ENCODE measurements around the gene CEACAM1.
"Not testable (repeated sequence)": the region's sequence is repeated elsewhere in the genome, so short reads cannot be mapped to it uniquely, and the experiment has no call there.

Gene CEACAM1

DNA sequence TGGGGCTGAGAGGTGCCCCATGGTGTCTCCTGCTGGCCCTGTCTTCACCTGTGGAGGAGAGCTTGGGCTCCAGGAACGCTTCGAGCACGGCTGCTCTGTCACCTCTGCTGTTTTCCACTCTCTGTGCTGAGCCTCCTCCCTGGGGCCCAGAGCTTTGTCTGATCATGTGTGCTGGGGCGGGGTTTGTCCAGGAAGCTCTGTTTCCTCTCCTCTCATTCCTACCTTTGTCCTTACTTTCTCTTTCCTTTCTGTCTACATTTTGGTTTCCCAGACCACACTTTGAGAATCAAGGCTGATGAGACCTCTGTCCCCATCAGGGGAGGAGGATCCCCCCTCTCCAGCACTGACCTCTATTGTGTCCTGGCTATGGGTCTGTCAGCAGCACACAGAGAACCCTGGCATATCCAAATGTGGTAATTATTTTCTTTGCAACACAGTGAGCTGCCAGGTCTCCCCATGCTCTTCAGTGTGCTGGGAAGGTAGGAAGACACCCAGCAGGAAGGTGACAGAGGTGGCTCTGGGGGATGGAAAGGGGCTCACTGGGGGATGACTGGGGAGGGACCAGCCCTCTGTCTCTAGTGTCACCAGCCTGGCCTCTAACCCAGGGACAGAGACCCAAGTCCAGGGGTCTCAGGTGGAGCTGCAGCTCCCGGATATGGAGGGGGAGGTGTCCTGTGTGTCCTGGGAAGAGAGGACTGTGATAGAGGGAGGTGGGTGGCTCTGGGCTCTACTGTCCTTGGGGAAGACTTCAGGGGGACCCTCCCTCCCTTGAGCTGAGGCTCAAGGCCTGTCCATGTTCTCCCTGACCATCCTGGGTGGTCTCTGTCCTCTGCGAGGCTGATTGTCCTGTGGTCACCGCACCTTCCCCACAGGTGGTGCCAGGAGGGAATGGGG, at the start of gene CEACAM1:
CEACAM1 (minus strand) TSS at position 128 of the 894 bp plus-strand sequence; CDS start at position 21, 107 bp downstream.
- DNase-seq = peak in 1 of 2 experiments; percentile 4

DNA sequence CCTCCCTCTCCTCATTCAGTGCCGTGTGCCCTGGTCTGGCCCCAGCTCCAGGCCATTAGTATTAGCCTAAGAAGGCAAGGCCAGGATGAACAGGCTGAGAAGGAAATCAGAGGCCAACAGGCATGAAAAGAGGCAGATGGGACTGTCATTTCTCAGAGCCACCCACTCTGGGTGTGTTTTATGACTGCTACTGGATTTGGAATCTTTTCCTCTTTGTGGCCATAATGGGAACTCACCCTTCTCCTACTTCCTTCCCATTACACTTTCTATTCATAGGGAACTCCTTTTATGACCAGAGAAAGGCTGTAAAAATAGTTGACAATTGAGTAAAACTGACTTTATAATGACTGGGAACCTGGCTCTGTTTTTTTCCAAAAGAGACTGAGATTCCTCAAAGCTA, 48.7 kb upstream of the CEACAM1 start:
- DNase-seq = no peak

DNA sequence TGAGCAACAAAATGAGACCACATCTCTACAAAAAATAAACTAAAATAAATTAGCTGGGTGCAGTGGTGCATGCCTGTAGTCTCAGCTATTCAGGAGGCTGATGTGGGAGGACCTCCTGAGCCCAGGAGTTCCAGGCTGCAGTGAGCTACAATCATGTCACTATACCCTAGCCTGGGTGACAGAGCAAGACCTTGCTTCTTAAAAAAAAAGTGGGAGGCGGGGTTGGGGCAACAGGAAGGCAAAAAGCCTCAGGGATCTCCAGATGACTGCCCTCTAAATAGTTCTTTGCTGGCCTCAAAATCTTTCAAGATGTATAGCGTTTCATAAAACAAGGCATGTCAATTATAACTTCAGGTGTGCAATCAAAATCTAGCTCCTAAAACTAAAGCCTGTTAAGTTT, 48.0 kb upstream of the CEACAM1 start:
- no peak for DNase-seq

DNA sequence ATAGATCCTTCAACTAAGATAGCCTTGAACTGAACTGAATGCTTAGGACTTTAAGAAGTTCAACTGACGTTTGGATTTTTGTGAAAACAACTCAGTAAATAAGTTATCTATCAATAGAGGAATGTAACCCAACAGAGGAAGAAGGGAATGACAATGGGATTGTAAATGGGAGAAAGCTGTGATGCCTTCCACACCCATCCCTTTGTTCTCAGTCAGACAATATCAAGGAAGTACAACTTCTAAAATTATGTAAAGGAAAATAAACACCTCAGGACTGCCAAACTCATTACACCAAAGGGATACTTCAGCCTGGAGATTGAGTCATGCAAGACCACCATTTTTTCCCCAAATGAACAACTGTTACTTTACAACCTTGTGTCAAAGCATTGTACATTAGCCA, 45.4 kb upstream of the CEACAM1 start:
- DNase-seq = no peak

- DNase-seq = no peak
Observed at GRCh38 chr19:42571116-42571515, 42.8 kb upstream of the CEACAM1 start.

- no peak for DNase-seq
Observed at GRCh38 chr19:42569193-42569592, 40.9 kb upstream of the CEACAM1 start.

DNA sequence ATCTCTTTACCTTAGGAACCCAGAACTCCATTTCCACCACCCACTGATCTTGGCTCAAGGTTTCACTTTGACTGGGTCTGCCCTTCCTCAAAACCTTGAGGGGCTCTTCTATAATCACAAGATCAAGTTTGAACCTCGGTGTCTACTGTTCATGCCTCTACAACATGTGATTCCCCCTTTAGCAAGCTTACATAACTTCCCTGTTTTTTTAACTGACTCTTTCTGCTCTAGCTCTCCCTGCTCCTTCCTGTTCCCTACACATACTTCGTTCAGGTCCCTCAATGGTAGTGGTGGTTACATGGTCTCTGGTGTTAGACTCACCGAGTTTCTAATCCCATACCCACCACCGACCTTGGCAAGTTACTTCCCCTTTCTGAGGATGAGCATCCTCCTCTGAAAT, 39.7 kb upstream of the CEACAM1 start:
- DNase-seq = no peak

DNA sequence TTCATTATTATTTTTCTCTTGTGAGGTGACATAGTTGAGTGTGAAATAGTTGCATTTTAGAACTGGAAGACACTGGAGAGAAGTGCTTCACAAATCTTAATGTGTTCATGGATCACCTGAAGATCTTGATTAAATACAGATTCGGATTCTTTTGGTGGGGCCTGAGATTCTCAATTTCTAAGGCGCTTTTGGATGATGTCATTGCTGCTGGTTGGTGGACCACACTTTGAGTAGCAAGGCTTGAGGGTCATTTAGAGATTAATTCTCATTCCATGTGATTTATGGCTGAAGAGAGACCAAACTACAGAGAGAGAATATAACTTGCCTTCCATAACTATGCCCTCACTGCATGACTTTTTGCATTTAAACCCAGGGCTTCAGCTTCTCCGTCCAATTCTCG, 39.3 kb upstream of the CEACAM1 start:
- DNase-seq = no peak

GRCh38 chr19:42563352-42564210, 35.3 kb upstream of the CEACAM1 start:
- peak; percentile 21 to 27 for DNase-seq

DNA sequence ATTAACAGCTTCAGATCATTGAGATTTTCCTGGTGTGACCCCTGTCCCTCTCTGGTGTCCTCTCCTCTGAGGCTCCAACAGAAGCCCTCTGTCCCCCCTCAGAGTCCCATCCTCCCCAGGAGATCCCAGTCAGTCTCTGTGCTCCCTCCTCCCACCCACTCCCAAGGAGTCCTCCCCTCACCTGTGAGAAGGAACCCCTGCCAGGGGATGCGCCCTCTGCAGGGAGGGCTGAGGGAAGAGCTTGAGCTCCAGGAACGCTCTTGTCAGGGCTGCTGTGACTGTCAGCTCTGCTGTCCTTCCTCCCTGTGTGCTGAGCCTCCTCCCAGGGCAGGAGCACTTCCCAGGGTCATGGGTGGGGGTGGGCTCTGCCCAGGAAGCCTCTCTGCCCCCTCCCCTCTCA, 33.2 kb upstream of the CEACAM1 start:
- DNase-seq = no peak

- no peak for DNase-seq
Observed at GRCh38 chr19:42560731-42561130, 32.5 kb upstream of the CEACAM1 start.

DNA sequence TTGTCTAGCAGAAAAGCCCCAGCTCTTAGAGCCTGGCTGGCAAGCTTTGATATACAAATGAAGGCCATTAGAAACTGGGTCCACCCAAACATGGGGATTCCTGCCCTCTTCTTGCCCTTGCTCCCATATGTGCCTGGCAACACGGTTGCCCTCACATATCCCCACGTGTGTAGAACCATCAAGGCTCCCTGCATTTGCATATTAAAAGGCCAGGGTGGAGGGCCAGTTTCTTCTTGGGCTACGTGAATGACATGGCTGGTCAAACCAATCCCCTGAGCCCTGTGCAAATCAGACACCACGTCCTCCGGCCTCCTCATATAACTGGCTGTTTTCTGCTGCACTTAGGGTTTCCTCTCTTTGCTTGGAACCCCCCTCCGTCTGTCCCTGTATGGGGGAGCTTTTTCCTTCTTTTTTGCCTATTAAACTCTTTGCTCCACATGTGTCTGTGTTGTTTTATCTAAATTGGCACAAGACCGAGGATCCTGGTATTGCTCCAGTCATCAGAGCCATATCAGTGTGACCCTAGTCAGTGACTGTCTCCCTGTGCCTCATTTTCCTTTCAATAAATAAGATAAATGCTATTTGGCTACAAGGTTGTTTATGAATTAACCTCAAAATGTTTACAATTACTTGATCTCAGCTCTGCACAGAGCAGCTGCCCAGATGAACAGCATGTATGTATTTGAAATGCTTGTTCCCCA, 30.3 kb upstream of the CEACAM1 start:
- DNase-seq = no peak

DNA sequence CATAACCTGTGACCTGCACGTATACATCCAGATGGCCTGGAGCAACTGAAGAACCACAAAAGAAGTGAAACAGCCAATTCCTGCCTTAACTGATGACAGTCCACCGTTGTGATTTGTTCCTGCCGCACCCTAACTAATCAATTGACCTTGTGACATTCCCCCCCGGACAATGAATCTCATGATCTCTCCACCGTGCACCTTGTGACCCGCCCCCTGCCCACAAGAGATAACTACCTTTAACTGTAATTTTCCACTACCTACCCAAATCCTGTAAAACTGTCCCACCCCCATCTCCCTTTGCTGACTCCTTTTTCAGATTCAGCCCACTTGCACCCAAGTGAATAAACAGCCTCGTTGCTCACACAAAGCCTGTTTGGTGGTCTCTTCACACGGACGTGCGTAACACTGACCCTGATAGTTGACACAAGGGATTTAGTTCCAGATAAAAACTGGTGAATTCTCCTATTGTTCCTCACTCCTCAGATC, 29.1 kb upstream of the CEACAM1 start:
- DNase-seq = not testable (repeated sequence)

- DNase-seq = no peak
Observed at GRCh38 chr19:42555801-42556200, 27.5 kb upstream of the CEACAM1 start.

DNA sequence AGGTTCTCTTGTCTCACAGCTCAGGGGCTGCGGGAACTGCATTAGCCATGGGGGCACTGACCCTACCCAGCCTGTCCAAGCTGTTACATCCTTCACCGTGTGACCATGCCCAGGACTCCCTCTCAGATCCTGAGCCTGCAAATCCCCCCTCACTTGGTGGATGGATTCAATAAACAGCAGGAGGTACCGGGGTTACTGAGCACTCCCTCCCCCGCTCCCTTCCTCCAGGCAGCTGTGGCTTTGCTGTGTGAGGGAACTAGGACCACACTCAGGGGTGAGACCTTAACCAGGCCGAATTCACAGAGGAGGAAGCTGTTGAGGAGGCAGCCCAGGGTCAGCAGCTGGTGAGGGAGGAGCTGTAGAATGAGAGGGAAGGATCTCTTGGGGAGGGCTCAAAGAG, 27.0 kb upstream of the CEACAM1 start:
- no peak for DNase-seq

DNA sequence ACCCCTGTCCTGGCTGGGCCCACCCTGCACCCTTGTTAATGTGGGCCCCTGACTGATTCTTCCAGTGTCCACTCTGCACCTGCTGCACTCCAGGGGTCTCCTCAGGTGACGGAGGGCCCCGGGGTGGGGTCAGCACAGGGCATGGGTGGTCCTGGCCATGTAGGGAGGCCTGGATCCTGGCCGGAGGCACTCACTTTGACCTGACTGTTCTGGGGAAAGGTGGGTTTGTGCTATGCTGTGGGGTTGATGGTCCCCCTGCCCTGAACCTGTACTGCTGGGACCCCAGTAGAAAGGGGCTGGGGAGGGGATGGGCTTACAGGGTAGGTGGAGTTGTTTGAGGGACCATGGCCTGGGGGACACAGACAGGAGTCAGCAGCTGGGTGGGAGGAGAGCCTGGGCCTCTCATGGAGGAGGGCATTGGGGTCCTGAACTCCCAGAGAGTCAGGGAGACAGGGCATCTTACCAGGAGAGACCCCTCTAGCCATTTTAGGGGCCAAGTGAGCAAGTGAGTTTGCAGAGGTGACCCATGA, 25.8 kb upstream of the CEACAM1 start:
- no peak for DNase-seq

GRCh38 chr19:42553292-42554045, 25.2 kb upstream of the CEACAM1 start:
- DNase-seq = no peak

- DNase-seq = no peak
Observed at GRCh38 chr19:42552086-42553065, 24.1 kb upstream of the CEACAM1 start.

- DNase-seq = not testable (repeated sequence)
Observed at GRCh38 chr19:42550521-42550920, 22.2 kb upstream of the CEACAM1 start.

DNA sequence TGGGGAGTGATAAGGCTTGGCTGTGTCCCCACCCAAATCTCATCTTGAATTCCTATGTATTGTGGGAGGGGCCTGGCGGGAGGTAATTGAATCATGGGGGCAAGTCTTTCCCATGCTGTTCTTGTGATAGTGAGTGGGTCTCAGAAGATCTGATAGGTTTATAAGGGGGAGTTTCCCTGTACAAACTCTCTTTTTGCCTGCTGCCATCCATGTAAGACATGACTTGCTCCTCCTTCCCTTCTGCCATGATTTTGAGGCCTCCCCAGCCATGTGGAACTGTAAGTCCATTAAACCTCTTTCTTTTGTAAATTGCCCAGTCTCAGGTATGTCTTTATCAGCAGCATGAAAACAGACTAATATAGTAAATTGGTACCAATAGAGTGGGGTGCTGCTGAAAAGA, 20.8 kb upstream of the CEACAM1 start:
- DNase-seq = not testable (repeated sequence)

DNA sequence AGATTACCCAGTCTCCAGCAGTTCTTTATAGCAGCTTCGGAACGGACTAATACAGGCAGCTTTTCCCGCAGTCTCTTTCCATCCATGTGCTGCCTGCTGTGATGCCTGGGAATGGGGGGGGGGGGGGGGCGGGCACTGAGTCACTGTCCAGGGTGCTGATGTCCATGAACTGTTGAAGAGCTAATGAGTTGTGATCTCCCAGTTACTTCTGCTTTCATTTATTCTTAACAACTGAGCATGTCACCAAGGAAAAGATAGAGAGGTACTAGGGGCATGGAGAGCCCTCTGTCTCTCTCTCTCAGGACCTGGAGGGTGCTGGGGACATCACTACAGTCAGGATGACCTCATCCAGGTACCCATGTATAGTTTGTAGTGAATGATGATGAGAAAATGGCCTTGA, 20.3 kb upstream of the CEACAM1 start:
- no peak for DNase-seq
